Endodermal cell (in vitro differentiated cells): Measurements from ENCODE around the gene TRIM22. TPM values are rescaled to one million over a fixed set of nuclear protein-coding genes. Genes with fewer than 3 reads are reported as not detected.

Experiments used
- DNase-seq: peaks from one replicate; pipeline ENCODE4 v3.0.0-alpha.2; 2017
- H3K27ac ChIP-seq: 2 replicates; pipeline ENCODE4 v1.5.1; 2013; ENCODE audit warnings: mild to moderate bottlenecking, low read depth, low read length, moderate library complexity
- H3K27me3 ChIP-seq: 2 replicates; pipeline ENCODE4 v1.6.1; 2013; ENCODE audit warnings: mild to moderate bottlenecking, low read length, moderate library complexity; ENCODE audit not compliant: insufficient read depth, control insufficient read depth, poor library complexity, severe bottlenecking
- H3K36me3 ChIP-seq: 2 replicates; pipeline ENCODE4 v1.7.0; 2013; ENCODE audit warnings: mild to moderate bottlenecking, low read length, moderate library complexity; ENCODE audit not compliant: control insufficient read depth, insufficient read depth
- H3K4me1 ChIP-seq: one replicate; pipeline ENCODE4 v1.7.0; 2013; ENCODE audit warnings: low read length; ENCODE audit not compliant: control insufficient read depth, insufficient read depth
- H3K4me3 ChIP-seq: 2 replicates; pipeline ENCODE4 v1.5.1; 2013; ENCODE audit warnings: mild to moderate bottlenecking, low read length, moderate library complexity
- H3K9ac ChIP-seq: 2 replicates; pipeline ENCODE4 v1.6.1; 2013; ENCODE audit warnings: mild to moderate bottlenecking, low read length, moderate library complexity; ENCODE audit not compliant: poor library complexity, severe bottlenecking; ENCODE audit errors: extremely low read depth
- H3K9me3 ChIP-seq: 2 replicates; pipeline ENCODE4 v1.6.1; 2013; ENCODE audit warnings: mild to moderate bottlenecking, low read length, moderate library complexity; ENCODE audit not compliant: control insufficient read depth
- H3K27ac Mint-ChIP-seq: 2 replicates; pipeline ENCODE4 v1.8.0; 2020; ENCODE audit warnings: mixed read lengths
- H3K27me3 Mint-ChIP-seq: 2 replicates; pipeline ENCODE4 v1.8.0; 2021; ENCODE audit warnings: mild to moderate bottlenecking, mixed read lengths; ENCODE audit not compliant: insufficient read depth
- H3K36me3 Mint-ChIP-seq: 2 replicates; pipeline ENCODE4 v1.8.0; 2020; ENCODE audit warnings: low read depth, mixed read lengths
- H3K4me1 Mint-ChIP-seq: 2 replicates; pipeline ENCODE4 v1.8.0; 2020; ENCODE audit warnings: mixed read lengths
- H3K4me3 Mint-ChIP-seq: 2 replicates; pipeline ENCODE4 v1.8.0; 2020; ENCODE audit warnings: mild to moderate bottlenecking, moderate library complexity, mixed read lengths
- H3K9me3 Mint-ChIP-seq: 2 replicates; pipeline ENCODE4 v1.8.0; 2020; ENCODE audit warnings: mild to moderate bottlenecking, mixed read lengths
- CTCF ChIP-seq: fragments of 200-600 bp; sonication (generic); conservative IDR thresholded peaks from 2 replicates; pipeline ENCODE4 v1.5.0; 2021; ENCODE audit warnings: antibody characterized with exemption, mild to moderate bottlenecking
- WGBS, 2 experiments: methylation state at CpG; one replicate each; pipeline versions ENCODE4 v1.1.5 to v1.1.7; 2013; ENCODE audit warnings: missing lambda C conversion rate in 2 of 2, mixed read lengths in 1 of 2; ENCODE audit not compliant: insufficient coverage in 1 of 2, insufficient read length in 1 of 2; 5-methylcytosine and 5-hydroxymethylcytosine counted together
- total RNA-seq, 2 donors: library from RNA; stranded (reverse); fragmentation: NEBNext Ultra II Directional in 1 of 2; extraction: Animal tissue kit (Norgen Biotek cat#: 25700) in 1 of 2; gene quantifications; 2 replicates in 1 of 2; 3 replicates in 1 of 2; pipeline ENCODE4 v1.2.1, GENCODE V29; 2021

TRIM22 gene
- total RNA-seq, 2 donors from 2014 or later, result 1.1 to 3.1 TPM

- peaks cover 25% of the 10 kb centered on the region for H3K36me3 Mint-ChIP-seq
- no peak overlapping the region for H3K27ac ChIP-seq
- peaks cover 8% of the 10 kb centered on the region for H3K4me1 Mint-ChIP-seq
- H3K4me3 ChIP-seq, result no peak overlapping the region
- no peak overlapping the region for H3K4me3 Mint-ChIP-seq
- H3K27ac Mint-ChIP-seq, result no peak overlapping the region
- no peak for DNase-seq
- H3K27me3 Mint-ChIP-seq, result no peaks in the 10 kb centered on the region
- no peak overlapping the region for H3K9ac ChIP-seq
- no peaks in the 10 kb centered on the region for H3K9me3 Mint-ChIP-seq
- no peak for TF ChIP-seq CTCF
- H3K36me3 ChIP-seq, result peaks cover 6% of the 10 kb centered on the region
- H3K27me3 ChIP-seq, result no peaks in the 10 kb centered on the region
- no peaks in the 10 kb centered on the region for H3K9me3 ChIP-seq
- no peaks in the 10 kb centered on the region for H3K4me1 ChIP-seq
- 100% methylated on average over 1 of the region's 2 CpGs; no CpG with 5 or more reads in 1 of the 2 experiments for WGBS, 2 experiments
Observed at GRCh38 chr11:5663511-5663910, 26.1 kb upstream of the TRIM22 start.

- Histone ChIP-seq H3K4me1 (no peaks in the 10 kb centered on the region), H3K4me3 (no peak overlapping the region), H3K9ac (no peak overlapping the region), H3K9me3 (no peaks in the 10 kb centered on the region), H3K27me3 (no peaks in the 10 kb centered on the region), H3K36me3 (peaks cover 15% of the 10 kb centered on the region), H3K27ac (no peak overlapping the region)
- peaks cover 8% of the 10 kb centered on the region for H3K4me1 Mint-ChIP-seq
- H3K36me3 Mint-ChIP-seq, result peaks cover 36% of the 10 kb centered on the region
- WGBS, 2 experiments, result 96 to 98% methylated on average over 3 to 4 of the region's 4 CpGs
- H3K9me3 Mint-ChIP-seq, result no peaks in the 10 kb centered on the region
- H3K27ac Mint-ChIP-seq, result no peak overlapping the region
- DNase-seq, result no peak
- H3K27me3 Mint-ChIP-seq, result no peaks in the 10 kb centered on the region
- H3K4me3 Mint-ChIP-seq, result no peak overlapping the region
- TF ChIP-seq CTCF, result no peak
Observed at GRCh38 chr11:5665051-5665570, 24.5 kb upstream of the TRIM22 start.

- TF ChIP-seq CTCF, result no peak
- H3K4me3 ChIP-seq, result no peak overlapping the region
- Mint-ChIP-seq H3K27ac (no peak overlapping the region), H3K4me3 (no peak overlapping the region), H3K4me1 (peaks cover 8% of the 10 kb centered on the region), H3K36me3 (peaks cover 36% of the 10 kb centered on the region), H3K27me3 (no peaks in the 10 kb centered on the region), H3K9me3 (no peaks in the 10 kb centered on the region)
- peaks cover 15% of the 10 kb centered on the region for H3K36me3 ChIP-seq
- no peaks in the 10 kb centered on the region for H3K4me1 ChIP-seq
- H3K27ac ChIP-seq, result no peak overlapping the region
- H3K9me3 ChIP-seq, result no peaks in the 10 kb centered on the region
- H3K9ac ChIP-seq, result no peak overlapping the region
- no peak for DNase-seq
- WGBS, 2 experiments, result 83 to 92% methylated on average over 2 to 5 of the region's 5 CpGs
- no peaks in the 10 kb centered on the region for H3K27me3 ChIP-seq
Observed at GRCh38 chr11:5665746-5666401, 23.7 kb upstream of the TRIM22 start.
